OCI-LY1 (cell line): ENCODE results near the gene SPATA31D3.

ENCODE experiments used
- H2AFZ ChIP-seq: fragments of 200-600 bp; sonication (generic), shearing (Covaris generic); 2 replicates; pipeline ENCODE4 v1.6.0; 2014; ENCODE audit warnings: antibody characterized with exemption, mild to moderate bottlenecking, low read length
- H3F3A ChIP-seq: fragments of 200-600 bp; sonication (generic), shearing (Covaris generic); 2 replicates; pipeline ENCODE4 v1.6.0; 2014; ENCODE audit warnings: mild to moderate bottlenecking, antibody characterized with exemption, low read length, moderate library complexity; ENCODE audit not compliant: insufficient read depth
- H3K27ac ChIP-seq: fragments of 200-600 bp; sonication (generic); 2 replicates; pipeline ENCODE4 v1.5.1; 2014; ENCODE audit warnings: low read length, mixed run types, mild to moderate bottlenecking, low read depth; ENCODE audit not compliant: poor library complexity, severe bottlenecking
- H3K27me3 ChIP-seq: fragments of 200-600 bp; sonication (generic); 2 replicates; pipeline ENCODE4 v1.6.0; 2014; ENCODE audit warnings: antibody characterized with exemption, mild to moderate bottlenecking, low read length, moderate library complexity; ENCODE audit not compliant: insufficient read depth
- H3K36me3 ChIP-seq: fragments of 200-600 bp; sonication (generic); 2 replicates; pipeline ENCODE4 v1.6.1; 2014; ENCODE audit warnings: mild to moderate bottlenecking, antibody characterized with exemption, low read length, moderate library complexity, mixed read lengths; ENCODE audit not compliant: insufficient read depth
- H3K4me1 ChIP-seq: fragments of 200-600 bp; sonication (generic); 2 replicates; pipeline ENCODE4 v1.5.1; 2014; ENCODE audit warnings: mild to moderate bottlenecking, low read length, moderate library complexity; ENCODE audit not compliant: insufficient read depth, severe bottlenecking
- H3K4me2 ChIP-seq: fragments of 200-600 bp; sonication (generic), shearing (Covaris generic); 2 replicates; pipeline ENCODE4 v1.6.1; 2014; ENCODE audit warnings: low read length
- H3K4me3 ChIP-seq: fragments of 200-600 bp; sonication (generic); 2 replicates; pipeline ENCODE4 v1.5.1; 2014; ENCODE audit warnings: low read length, low read depth, mild to moderate bottlenecking, mixed read lengths; ENCODE audit not compliant: poor library complexity, severe bottlenecking
- H3K79me2 ChIP-seq: fragments of 200-600 bp; shearing (Covaris generic); 2 replicates; pipeline ENCODE4 v1.6.1; 2016; ENCODE audit warnings: mixed run types, low read length, mixed read lengths; ENCODE audit not compliant: insufficient read depth
- H3K9ac ChIP-seq: fragments of 200-600 bp; sonication (generic), shearing (Covaris generic); 2 replicates; pipeline ENCODE4 v1.6.1; 2014; ENCODE audit warnings: mild to moderate bottlenecking, low read length, mixed read lengths
- H3K9me2 ChIP-seq: fragments of 200-600 bp; sonication (generic), shearing (Covaris generic); 2 replicates; pipeline ENCODE4 v1.6.1; 2014; ENCODE audit warnings: low read depth, mild to moderate bottlenecking, low read length, mixed read lengths
- H3K9me3 ChIP-seq: fragments of 200-600 bp; shearing (Covaris generic); 2 replicates; pipeline ENCODE4 v1.6.1; 2014; ENCODE audit warnings: low read length, mixed read lengths
- H4K20me1 ChIP-seq: fragments of 200-600 bp; sonication (generic), shearing (Covaris generic); 2 replicates; pipeline ENCODE4 v1.6.0; 2016; ENCODE audit warnings: mild to moderate bottlenecking, low read length; ENCODE audit not compliant: insufficient read depth
- CTCF ChIP-seq: fragments of 200-600 bp; sonication (generic), shearing (Covaris generic); IDR thresholded peaks from 2 replicates; pipeline ENCODE4 v1.5.1; 2017; ENCODE audit warnings: mild to moderate bottlenecking, antibody characterized with exemption, low read length, moderate library complexity, mixed read lengths
- EZH2 ChIP-seq: fragments of 200-600 bp; sonication (generic), shearing (Covaris generic); IDR thresholded peaks from 2 replicates; pipeline ENCODE4 v1.8.0; 2017; ENCODE audit warnings: borderline replicate concordance, mixed run types, mild to moderate bottlenecking, antibody characterized with exemption, low read length, moderate library complexity, mixed read lengths

SPATA31D3 gene

DNA sequence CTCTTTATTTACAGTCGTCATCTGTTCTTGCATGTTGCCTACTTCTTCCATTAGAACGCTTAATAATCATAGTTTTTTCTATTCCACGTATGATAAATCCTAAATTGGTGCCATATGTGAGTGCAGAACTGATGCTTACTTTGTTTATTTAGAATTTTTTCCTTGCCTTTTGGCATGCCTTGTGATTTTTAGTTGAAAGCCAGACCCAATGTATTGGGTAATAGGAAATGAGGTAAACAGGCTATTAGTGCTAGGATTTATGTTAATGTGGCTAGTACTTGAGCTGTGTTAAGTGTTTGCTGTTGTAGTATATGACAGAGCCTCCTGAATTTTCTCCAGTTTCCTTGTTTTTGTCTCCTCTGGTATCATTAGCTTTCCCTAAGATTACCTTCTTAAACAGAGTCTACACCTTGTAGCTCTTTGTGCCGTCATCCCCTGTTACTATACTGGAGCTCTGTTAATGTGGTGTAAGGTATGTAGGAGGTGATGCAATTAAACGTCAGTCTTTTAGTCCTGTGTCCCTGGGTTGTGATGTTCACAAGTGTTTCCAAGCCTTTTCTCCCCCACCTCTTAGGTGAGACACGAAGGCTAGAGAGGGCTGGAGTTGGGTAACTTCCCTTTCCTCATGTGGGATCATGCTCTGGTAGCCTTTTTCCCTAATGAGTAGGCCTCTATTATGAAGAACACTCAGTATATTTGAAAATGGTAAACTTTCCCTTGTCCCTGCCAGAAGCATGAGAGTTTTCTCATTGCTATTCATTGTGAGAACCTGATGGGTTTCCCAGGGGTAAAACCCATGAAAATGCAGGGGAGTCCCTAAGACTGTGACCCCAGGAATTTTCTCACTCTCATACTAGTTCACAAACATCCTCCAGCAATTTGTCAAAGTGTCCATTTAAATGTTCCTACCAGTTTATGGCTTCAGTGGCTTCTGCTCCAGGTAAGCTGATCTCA is 21.2 kb downstream of the SPATA31D3 start:
- H3K9ac ChIP-seq: no peak overlapping the region

GRCh38 chr9:81968026-81968425 is 24.7 kb downstream of the SPATA31D3 start:
- 0 out of 2 replicates have a peak, but pooled peaks cover 6% of the 10 kb centered on the region for H3K27me3 ChIP-seq
- no peak overlapping the region for H3K27ac ChIP-seq
- no peaks in the 10 kb centered on the region for H3K9me2 ChIP-seq
- no peaks in the 10 kb centered on the region for H3K36me3 ChIP-seq
- H3K9me3 ChIP-seq: no peaks in the 10 kb centered on the region
- H3K4me2 ChIP-seq: no peak overlapping the region
- no peaks in the 10 kb centered on the region for H3K4me1 ChIP-seq
- no peaks in the 10 kb centered on the region for H4K20me1 ChIP-seq
- no peak for TF ChIP-seq EZH2
- no peak for TF ChIP-seq CTCF
- H3K9ac ChIP-seq: no peak overlapping the region
- no peak overlapping the region for H2AFZ ChIP-seq
- no peak overlapping the region for H3K4me3 ChIP-seq
- H3F3A ChIP-seq: no peaks in the 10 kb centered on the region
- H3K79me2 ChIP-seq: no peaks in the 10 kb centered on the region

More for the DNA sequence above, 21.2 kb downstream of the SPATA31D3 start:
- Histone ChIP-seq H3K4me2 (no peak overlapping the region), H3F3A (no peaks in the 10 kb centered on the region), H3K79me2 (no peaks in the 10 kb centered on the region), H3K27ac (no peak overlapping the region), H3K27me3 (0 out of 2 replicates have a peak, but pooled peaks cover 1% of the 10 kb centered on the region), H3K9me3 (no peaks in the 10 kb centered on the region), H3K9me2 (no peaks in the 10 kb centered on the region), H4K20me1 (no peaks in the 10 kb centered on the region), H3K4me3 (no peak overlapping the region), H3K4me1 (no peaks in the 10 kb centered on the region), H2AFZ (no peak overlapping the region), H3K36me3 (no peaks in the 10 kb centered on the region)
- TF ChIP-seq EZH2: no peak
- no peak for TF ChIP-seq CTCF

- TF ChIP-seq CTCF (no peak), EZH2 (no peak)
Measured at GRCh38 chr9:81969971-81970370, 26.7 kb downstream of the SPATA31D3 start.

More at GRCh38 chr9:81969971-81970370, 26.7 kb downstream of the SPATA31D3 start:
- H3K79me2 ChIP-seq: no peaks in the 10 kb centered on the region
- no peaks in the 10 kb centered on the region for H3K9me2 ChIP-seq
- H3K9me3 ChIP-seq: no peaks in the 10 kb centered on the region
- no peaks in the 10 kb centered on the region for H3K4me1 ChIP-seq
- no peak overlapping the region for H2AFZ ChIP-seq
- no peak overlapping the region for H3K4me3 ChIP-seq
- no peak overlapping the region for H3K9ac ChIP-seq
- no peaks in the 10 kb centered on the region for H3F3A ChIP-seq
- no peak overlapping the region for H3K27ac ChIP-seq
- H4K20me1 ChIP-seq: no peaks in the 10 kb centered on the region
- H3K4me2 ChIP-seq: no peak overlapping the region
- H3K36me3 ChIP-seq: no peaks in the 10 kb centered on the region
- H3K27me3 ChIP-seq: 0 out of 2 replicates have a peak, but pooled peaks cover 6% of the 10 kb centered on the region
